PC-3 (cell line): ENCODE results near the gene CTAG1B.

ENCODE experiments used
- CTCF ChIP-seq: fragments of 300-600 bp; sonication (generic); conservative IDR thresholded peaks from 2 replicates; pipeline ENCODE4 v1.5.1; 2017; ENCODE audit warnings: antibody characterized with exemption, low read depth, mild to moderate bottlenecking, low read length
- EZH2phosphoT487 ChIP-seq: fragments of 300-600 bp; sonication (generic); IDR thresholded peaks from 2 replicates; pipeline ENCODE4 v1.6.1; 2018; ENCODE audit warnings: mild to moderate bottlenecking, antibody characterized with exemption, low read length, borderline replicate concordance

- TF ChIP-seq CTCF (no peak), EZH2phosphoT487 (no peak)
These were observed 21.9 kb downstream of the CTAG1B start for GRCh38 chrX:154597221-154597620.
